GM21619 (cell line): ENCODE measurements around the gene TTC38.

Experiments used
- ATAC-seq: cut with Tn5 transposase; IDR thresholded peaks from one replicate; pipeline ENCODE4 v1.9.1; 2021; ENCODE audit not compliant: unreplicated experiment

Gene TTC38

GRCh38 chr22:46267431-46268279, at the start of gene TTC38:
Gene TTC38 (plus strand): TSS chr22:46268008. CDS start chr22:46268040, 32 bp downstream.
- peak; percentile 82 for ATAC-seq

GRCh38 chr22:46219636-46220035, 48.2 kb upstream of the TTC38 start:
- no peak for ATAC-seq

GRCh38 chr22:46220921-46221320, 46.9 kb upstream of the TTC38 start:
- no peak for ATAC-seq

GRCh38 chr22:46224044-46224897, 43.5 kb upstream of the TTC38 start:
- ATAC-seq: no peak

GRCh38 chr22:46224898-46225290, 42.9 kb upstream of the TTC38 start:
- ATAC-seq: no peak

GRCh38 chr22:46225631-46226030, 42.2 kb upstream of the TTC38 start:
- no peak for ATAC-seq

GRCh38 chr22:46226577-46226976, 41.2 kb upstream of the TTC38 start:
- ATAC-seq: no peak

GRCh38 chr22:46229701-46230100, 38.1 kb upstream of the TTC38 start:
- ATAC-seq: no peak

GRCh38 chr22:46230262-46230901, 37.4 kb upstream of the TTC38 start:
- ATAC-seq: no peak

- ATAC-seq: no peak
Observed at GRCh38 chr22:46233231-46233630, 34.6 kb upstream of the TTC38 start.

GRCh38 chr22:46234969-46235368, 32.8 kb upstream of the TTC38 start:
- ATAC-seq: no peak

GRCh38 chr22:46237453-46238124, 30.2 kb upstream of the TTC38 start:
- no peak for ATAC-seq

GRCh38 chr22:46238541-46238940, 29.3 kb upstream of the TTC38 start:
- no peak for ATAC-seq

- no peak for ATAC-seq
Observed at GRCh38 chr22:46239261-46240048, 28.4 kb upstream of the TTC38 start.

- no peak for ATAC-seq
Observed at GRCh38 chr22:46240073-46240472, 27.7 kb upstream of the TTC38 start.

- ATAC-seq: no peak
Observed at GRCh38 chr22:46240506-46240905, 27.3 kb upstream of the TTC38 start.

GRCh38 chr22:46240907-46241306, 26.9 kb upstream of the TTC38 start:
- no peak for ATAC-seq

GRCh38 chr22:46241396-46242007, 26.3 kb upstream of the TTC38 start:
- no peak for ATAC-seq

- no peak for ATAC-seq
Observed at GRCh38 chr22:46242076-46242475, 25.7 kb upstream of the TTC38 start.

GRCh38 chr22:46244771-46245170, 23.0 kb upstream of the TTC38 start:
- ATAC-seq: no peak
